Subcutaneous abdominal adipose tissue (tissue), 5 donors: ENCODE data around the gene SAFB.

Source experiments
- H3K27ac ChIP-seq: one replicate; pipeline ENCODE4 v1.7.0; 2013; ENCODE audit warnings: low read depth, mild to moderate bottlenecking, inconsistent platforms, low read length, moderate library complexity
- H3K27me3 ChIP-seq, 5 donors: one replicate each; pipeline ENCODE4 v1.7.0; 2013; ENCODE audit warnings: low read length in 5 of 5, inconsistent platforms in 1 of 5; ENCODE audit not compliant: control insufficient read depth in 5 of 5, insufficient read depth in 4 of 5
- H3K36me3 ChIP-seq, 5 donors: one replicate each; pipeline ENCODE4 v1.7.0; 2013; ENCODE audit warnings: low read length in 5 of 5; ENCODE audit not compliant: control insufficient read depth in 5 of 5, insufficient read depth in 5 of 5
- H3K4me1 ChIP-seq, 5 donors: one replicate each; pipeline ENCODE4 v1.7.0; 2013; ENCODE audit warnings: low read length in 5 of 5, mild to moderate bottlenecking in 3 of 5, moderate library complexity in 1 of 5; ENCODE audit not compliant: control insufficient read depth in 5 of 5, insufficient read depth in 5 of 5
- H3K4me3 ChIP-seq, 5 donors: one replicate each; pipeline ENCODE4 v1.7.0; 2013; ENCODE audit warnings: low read length in 5 of 5, low read depth in 1 of 5
- H3K9ac ChIP-seq, 5 donors: one replicate each; pipeline ENCODE4 v1.7.0; 2013; ENCODE audit warnings: low read length in 5 of 5, mild to moderate bottlenecking in 4 of 5, moderate library complexity in 3 of 5
- H3K9me3 ChIP-seq, 5 donors: one replicate each; pipeline ENCODE4 v1.7.0; 2013; ENCODE audit warnings: low read length in 5 of 5; ENCODE audit not compliant: control insufficient read depth in 5 of 5
- donor health status: healthy.
- donor health status: healthy.
- donor health status: healthy.
- donor health status: healthy.
- donor health status: healthy.

SAFB gene

DNA sequence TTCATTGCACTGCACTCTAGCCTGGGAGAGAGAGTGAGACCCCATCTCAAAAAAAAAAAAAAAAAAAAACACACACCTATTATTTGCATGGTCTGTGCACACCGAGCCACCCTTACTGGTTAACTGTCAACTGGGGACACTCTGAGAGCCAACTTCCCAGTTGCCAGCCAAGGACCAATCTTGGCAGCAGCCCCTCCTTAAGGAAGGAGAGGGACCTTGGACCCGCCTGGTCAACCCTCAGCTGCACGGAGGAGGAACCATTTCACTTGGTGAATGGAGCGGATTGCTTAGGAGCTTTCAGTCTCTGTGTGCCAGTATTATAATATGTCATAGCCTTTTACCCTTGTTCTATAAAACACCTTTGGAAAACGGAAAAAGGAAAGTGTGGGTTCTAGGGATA lies 32.5 kb downstream of the SAFB start:
- no peaks in the 10 kb centered on the region for H3K9me3 ChIP-seq
- peaks cover 0 to 8% (median 4%) of the 10 kb centered on the region in 5 donors for H3K4me1 ChIP-seq
- H3K9ac ChIP-seq: no peak overlapping the region
- peaks cover 9 to 93% (median 84%) of the 10 kb centered on the region in 5 donors for H3K36me3 ChIP-seq
- no peaks in the 10 kb centered on the region for H3K27me3 ChIP-seq
- H3K27ac ChIP-seq: no peak overlapping the region
- no peak overlapping the region for H3K4me3 ChIP-seq

DNA sequence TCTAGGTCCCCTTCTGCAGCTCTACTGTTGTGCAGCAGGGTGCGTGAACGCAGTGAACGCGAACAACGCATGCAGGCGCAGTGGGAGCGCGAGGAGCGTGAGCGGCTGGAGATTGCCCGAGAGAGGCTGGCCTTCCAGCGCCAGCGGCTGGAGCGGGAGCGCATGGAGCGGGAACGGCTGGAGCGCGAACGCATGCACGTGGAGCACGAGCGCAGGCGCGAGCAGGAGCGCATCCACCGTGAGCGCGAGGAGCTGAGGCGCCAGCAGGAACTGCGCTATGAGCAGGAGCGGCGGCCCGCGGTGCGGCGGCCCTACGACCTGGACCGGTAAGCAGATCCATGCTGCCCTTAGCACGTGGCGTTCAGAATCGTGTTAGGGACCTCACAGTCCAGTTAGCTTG lies 38.6 kb downstream of the SAFB start:
- no peak overlapping the region for H3K9ac ChIP-seq
- H3K36me3 ChIP-seq: peaks cover 6 to 97% (median 87%) of the 10 kb centered on the region in 5 donors
- no peaks in the 10 kb centered on the region for H3K4me1 ChIP-seq
- H3K9me3 ChIP-seq: no peaks in the 10 kb centered on the region
- no peaks in the 10 kb centered on the region for H3K27me3 ChIP-seq
- H3K27ac ChIP-seq: no peak overlapping the region
- H3K4me3 ChIP-seq: no peak overlapping the region

- Histone ChIP-seq H3K4me3 (no peak overlapping the region), H3K27me3 (no peaks in the 10 kb centered on the region), H3K9ac (no peak overlapping the region), H3K36me3 (peaks cover 4 to 97% (median 86%) of the 10 kb centered on the region in 5 donors), H3K27ac (no peak overlapping the region), H3K4me1 (no peaks in the 10 kb centered on the region), H3K9me3 (no peaks in the 10 kb centered on the region)
These were observed 41.0 kb downstream of the SAFB start for GRCh38 chr19:5663904-5664303.

GRCh38 chr19:5664515-5664914 lies 41.6 kb downstream of the SAFB start:
- Histone ChIP-seq H3K36me3 (peaks cover 4 to 97% (median 89%) of the 10 kb centered on the region in 5 donors), H3K9ac (no peak overlapping the region), H3K27me3 (no peaks in the 10 kb centered on the region), H3K4me1 (no peaks in the 10 kb centered on the region), H3K27ac (no peak overlapping the region), H3K4me3 (no peak overlapping the region), H3K9me3 (no peaks in the 10 kb centered on the region)

DNA sequence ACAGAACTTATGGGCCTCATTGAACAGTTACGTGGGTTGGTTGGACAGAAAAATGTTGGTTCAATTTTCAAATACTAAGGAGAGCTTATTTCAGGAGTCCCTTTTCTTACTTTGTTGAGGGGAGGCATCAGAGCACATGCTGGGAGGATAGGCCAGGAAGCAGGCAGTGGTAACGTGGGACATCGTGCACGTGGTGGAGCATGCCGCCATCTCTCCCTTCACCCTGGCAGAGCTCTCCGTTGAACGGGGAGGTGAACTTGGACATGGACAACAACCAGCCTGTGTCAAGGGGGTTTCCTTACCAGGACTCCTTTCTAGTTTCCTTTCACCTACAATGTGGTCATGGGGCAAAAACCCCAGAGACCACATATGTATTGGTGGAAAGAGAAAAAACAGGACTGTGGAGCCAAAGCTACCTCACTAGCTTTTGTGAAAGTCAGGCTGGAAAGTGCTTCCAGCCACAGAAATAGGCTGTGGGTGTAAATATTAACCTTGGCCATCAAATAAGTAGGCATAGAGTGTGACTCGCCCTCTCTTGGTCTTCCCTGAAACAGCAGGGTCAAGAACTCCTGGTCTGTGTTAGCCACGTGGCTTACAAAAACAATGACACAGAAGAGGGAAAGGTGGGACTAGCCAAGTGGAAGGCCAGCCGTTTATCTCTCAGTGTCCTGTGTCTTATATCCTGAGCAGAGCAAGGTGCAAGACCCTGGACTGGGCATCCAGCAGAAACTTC lies 43.1 kb downstream of the SAFB start:
- H3K36me3 ChIP-seq: peaks cover 4 to 90% (median 84%) of the 10 kb centered on the region in 5 donors
- no peak overlapping the region for H3K27ac ChIP-seq
- H3K9ac ChIP-seq: no peak overlapping the region

DNA sequence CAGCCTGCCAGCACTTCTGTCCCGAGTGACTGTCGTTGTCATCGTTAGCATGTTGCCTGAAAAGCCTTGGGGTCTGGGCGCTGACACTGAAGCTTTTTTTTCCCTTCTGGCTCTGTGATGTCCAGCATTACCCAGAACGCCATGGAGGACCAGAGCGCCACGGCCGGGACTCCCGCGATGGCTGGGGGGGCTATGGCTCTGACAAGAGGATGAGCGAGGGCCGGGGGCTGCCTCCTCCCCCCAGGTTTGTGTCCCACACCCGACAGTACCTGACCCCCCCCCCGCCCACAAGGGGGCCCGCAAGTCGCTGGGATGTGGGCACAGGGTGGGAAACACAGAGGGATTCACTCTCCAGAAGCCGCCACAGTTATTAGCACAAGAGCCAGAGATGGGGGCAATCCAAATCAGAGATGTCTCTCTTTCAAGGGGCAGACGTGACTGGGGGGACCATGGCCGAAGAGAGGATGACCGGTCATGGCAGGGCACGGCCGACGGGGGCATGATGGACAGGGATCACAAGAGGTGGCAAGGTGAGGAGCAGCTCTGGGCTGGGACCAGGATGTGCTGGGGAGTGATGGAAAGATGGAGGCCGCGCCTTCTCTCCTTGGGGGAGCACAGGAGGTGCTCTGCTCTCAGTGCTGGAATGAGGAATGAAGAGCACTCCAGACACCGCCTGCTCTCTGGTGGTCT lies 44.2 kb downstream of the SAFB start:
- H3K4me1 ChIP-seq: no peaks in the 10 kb centered on the region
- peaks cover 4 to 89% (median 78%) of the 10 kb centered on the region in 5 donors for H3K36me3 ChIP-seq
- no peak overlapping the region for H3K27ac ChIP-seq

More for the DNA sequence above, 43.1 kb downstream of the SAFB start:
- Histone ChIP-seq H3K9me3 (no peaks in the 10 kb centered on the region), H3K4me1 (no peaks in the 10 kb centered on the region), H3K4me3 (no peak overlapping the region), H3K27me3 (no peaks in the 10 kb centered on the region)

GRCh38 chr19:5667751-5668271 lies 44.9 kb downstream of the SAFB start:
- no peak overlapping the region for H3K4me3 ChIP-seq
- H3K36me3 ChIP-seq: peaks cover 4 to 84% (median 73%) of the 10 kb centered on the region in 5 donors

More for the DNA sequence above, 44.2 kb downstream of the SAFB start:
- Histone ChIP-seq H3K27me3 (no peaks in the 10 kb centered on the region), H3K9me3 (no peaks in the 10 kb centered on the region), H3K9ac (no peak overlapping the region), H3K4me3 (no peak overlapping the region)

GRCh38 chr19:5669212-5669611 lies 46.3 kb downstream of the SAFB start:
- H3K36me3 ChIP-seq: peaks cover 3 to 70% (median 59%) of the 10 kb centered on the region in 5 donors
- no peak overlapping the region for H3K9ac ChIP-seq

More at GRCh38 chr19:5667751-5668271, 44.9 kb downstream of the SAFB start:
- Histone ChIP-seq H3K27me3 (no peaks in the 10 kb centered on the region), H3K4me1 (no peaks in the 10 kb centered on the region), H3K9me3 (no peaks in the 10 kb centered on the region), H3K27ac (no peak overlapping the region), H3K9ac (no peak overlapping the region)

GRCh38 chr19:5671600-5671999 lies 48.7 kb downstream of the SAFB start:
- Histone ChIP-seq H3K4me3 (no peak overlapping the region), H3K9me3 (no peaks in the 10 kb centered on the region), H3K36me3 (peaks cover 0 to 46% (median 35%) of the 10 kb centered on the region in 5 donors), H3K27me3 (no peaks in the 10 kb centered on the region), H3K27ac (no peak overlapping the region), H3K4me1 (no peaks in the 10 kb centered on the region), H3K9ac (no peak overlapping the region)

More at GRCh38 chr19:5669212-5669611, 46.3 kb downstream of the SAFB start:
- H3K4me3 ChIP-seq: no peak overlapping the region
- no peak overlapping the region for H3K27ac ChIP-seq
- H3K4me1 ChIP-seq: no peaks in the 10 kb centered on the region
- no peaks in the 10 kb centered on the region for H3K27me3 ChIP-seq
- H3K9me3 ChIP-seq: no peaks in the 10 kb centered on the region
